ENCODE data around the gene RUSF1. TPM values are rescaled to one million over a fixed set of nuclear protein-coding genes. Genes with fewer than 3 reads are reported as not detected.
"Not testable (repeated sequence)": the region's sequence is repeated elsewhere in the genome, so short reads cannot be mapped to it uniquely, and the experiment has no call there.

Gene RUSF1
- total RNA-seq, 1 donor from 2014 or later = 20.6 TPM

DNA sequence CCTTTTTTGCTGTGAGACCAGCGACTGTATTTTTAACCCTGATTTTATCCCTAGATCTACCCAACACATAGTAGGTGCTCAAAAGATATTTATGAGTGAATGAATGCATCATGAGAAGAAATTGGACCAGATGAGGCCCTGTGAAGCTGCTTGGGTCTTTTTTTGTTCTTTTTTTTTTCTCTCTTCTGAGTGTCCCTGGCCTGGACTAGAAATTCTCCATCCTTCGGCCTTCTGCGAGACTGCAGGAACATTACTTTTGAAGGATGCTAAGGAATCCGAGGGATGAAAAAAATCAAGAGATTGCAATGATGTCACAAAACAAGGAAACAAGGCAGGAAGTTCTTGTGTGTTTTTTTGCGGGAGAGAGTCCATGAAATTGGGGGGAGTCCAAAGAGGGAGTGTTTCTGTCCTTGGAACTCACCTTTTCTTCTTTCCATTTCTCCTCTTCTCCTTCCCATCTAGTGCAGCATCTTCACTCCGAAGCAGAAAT is 560 bp upstream of the RUSF1 start:
- intact Hi-C loops (cut with micrococcal nuclease) = no loop called here
- peak overlapping the region; percentile 95 for H3K4me3 ChIP-seq
- peaks cover 65% of the 10 kb centered on the region for H3K4me1 ChIP-seq
- H3K27ac ChIP-seq (replicated peaks) = peak overlapping the region; percentile 96
- no peaks in the 10 kb centered on the region for H3K27me3 ChIP-seq (ENCODE audit: low read depth)
- H3K36me3 ChIP-seq = peaks cover 12% of the 10 kb centered on the region
- DNase-seq = no peak
- no peak for TF ChIP-seq CTCF (IDR thresholded peaks at IDR 0.05; ENCODE audit: borderline replicate concordance)
- no peaks in the 10 kb centered on the region for H3K9me3 ChIP-seq (replicated peaks)

DNA sequence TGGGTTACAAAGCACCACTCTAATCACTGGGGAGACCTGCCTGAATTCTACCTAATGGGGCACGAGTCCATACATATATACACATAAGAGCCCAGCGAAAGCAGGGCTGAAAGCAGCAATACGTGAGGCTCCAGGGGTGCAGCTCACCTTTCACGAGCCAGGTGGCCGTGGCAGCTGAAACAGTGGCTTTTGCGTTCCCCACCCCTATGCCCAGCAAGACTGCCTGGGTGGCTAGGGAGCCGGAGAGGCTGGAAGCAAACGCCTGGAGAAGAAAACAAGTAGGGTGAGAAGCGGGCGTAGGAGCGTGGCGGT is 618 bp downstream of the RUSF1 start:
- H3K9me3 ChIP-seq (replicated peaks) = no peaks in the 10 kb centered on the region
- DNase-seq = no peak
- TF ChIP-seq CTCF (IDR thresholded peaks at IDR 0.05; ENCODE audit: borderline replicate concordance) = no peak
- peak overlapping the region; percentile 96 for H3K27ac ChIP-seq (replicated peaks)
- no peaks in the 10 kb centered on the region for H3K27me3 ChIP-seq (ENCODE audit: low read depth)
- intact Hi-C loops (cut with micrococcal nuclease) = no loop called here
- H3K4me3 ChIP-seq = peak overlapping the region; percentile 95
- H3K36me3 ChIP-seq = peaks cover 12% of the 10 kb centered on the region
- peaks cover 76% of the 10 kb centered on the region for H3K4me1 ChIP-seq

DNA sequence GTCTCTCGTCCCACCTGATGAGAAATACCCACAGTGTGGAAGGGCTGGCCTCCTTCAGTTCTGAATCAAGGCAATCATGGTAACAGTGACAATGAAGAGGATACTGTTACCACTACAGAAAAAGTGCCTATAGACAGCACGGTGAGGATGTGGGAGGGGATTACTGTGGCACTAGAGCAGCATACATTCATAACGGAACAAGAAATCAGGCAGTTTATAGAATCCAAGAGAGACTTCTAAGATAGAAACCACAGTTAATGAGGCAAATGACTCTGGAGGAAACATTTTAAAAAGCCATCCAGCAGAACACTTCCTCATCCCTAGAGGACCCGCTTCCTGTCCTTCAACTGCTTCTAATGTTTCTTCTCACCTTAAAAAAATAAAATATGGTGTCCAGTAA is 2.7 kb downstream of the RUSF1 start:
- Histone ChIP-seq H3K9me3 (replicated peaks) (no peaks in the 10 kb centered on the region), H3K4me1 (peaks cover 87% of the 10 kb centered on the region), H3K36me3 (peaks cover 13% of the 10 kb centered on the region), H3K27me3 (ENCODE audit: low read depth) (no peaks in the 10 kb centered on the region), H3K4me3 (no peak overlapping the region), H3K27ac (replicated peaks) (peak overlapping the region; percentile 59)
- no peak for TF ChIP-seq CTCF (IDR thresholded peaks at IDR 0.05; ENCODE audit: borderline replicate concordance)
- intact Hi-C loops (cut with micrococcal nuclease) = no loop called here
- no peak for DNase-seq

GRCh38 chr16:31504159-31504558 is 4.0 kb downstream of the RUSF1 start:
- H3K4me1 ChIP-seq = peaks cover 77% of the 10 kb centered on the region
- intact Hi-C loops (cut with micrococcal nuclease) = no loop called here
- no peaks in the 10 kb centered on the region for H3K27me3 ChIP-seq (ENCODE audit: low read depth)
- no peak for TF ChIP-seq CTCF (IDR thresholded peaks at IDR 0.05; ENCODE audit: borderline replicate concordance)
- no peak for DNase-seq
- peak overlapping the region; percentile 59 for H3K27ac ChIP-seq (replicated peaks)
- no peak overlapping the region for H3K4me3 ChIP-seq
- no peaks in the 10 kb centered on the region for H3K9me3 ChIP-seq (replicated peaks)
- H3K36me3 ChIP-seq = peaks cover 26% of the 10 kb centered on the region

DNA sequence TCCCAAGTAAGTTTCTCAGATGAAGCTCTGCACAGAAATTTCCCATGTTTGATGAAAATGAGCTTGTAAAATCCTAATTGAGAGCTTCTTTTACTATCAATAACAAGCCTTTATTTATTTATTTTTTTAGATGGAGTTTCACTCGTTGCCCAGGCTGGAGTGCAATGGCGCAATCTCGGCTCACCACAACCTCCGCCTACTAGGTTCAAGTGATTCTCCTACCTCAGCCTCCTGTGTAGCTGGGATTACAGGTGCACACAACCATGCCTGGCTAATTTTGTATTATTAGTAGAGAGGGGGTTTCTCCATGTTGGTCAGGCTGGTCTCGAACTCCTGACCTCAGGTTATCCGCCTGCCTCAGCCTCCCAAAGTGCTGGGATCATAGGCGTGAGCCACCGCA is 4.6 kb downstream of the RUSF1 start:
- DNase-seq; H3K9me3 ChIP-seq (replicated peaks); intact Hi-C loops (cut with micrococcal nuclease); H3K27me3 ChIP-seq (ENCODE audit: low read depth); H3K4me3 ChIP-seq: not testable (repeated sequence)
- peaks cover 71% of the 10 kb centered on the region for H3K4me1 ChIP-seq
- H3K36me3 ChIP-seq = peaks cover 32% of the 10 kb centered on the region
- H3K27ac ChIP-seq (replicated peaks) = peak overlapping the region; percentile 59

- H3K27ac ChIP-seq (replicated peaks) = peak overlapping the region; percentile 59
- peaks cover 65% of the 10 kb centered on the region for H3K4me1 ChIP-seq
- no peak for TF ChIP-seq CTCF (IDR thresholded peaks at IDR 0.05; ENCODE audit: borderline replicate concordance)
These were observed 5.2 kb downstream of the RUSF1 start for GRCh38 chr16:31502981-31503380.

More at GRCh38 chr16:31502981-31503380, 5.2 kb downstream of the RUSF1 start:
- peaks cover 38% of the 10 kb centered on the region for H3K36me3 ChIP-seq
- H3K9me3 ChIP-seq (replicated peaks) = no peaks in the 10 kb centered on the region
- no peak overlapping the region for H3K4me3 ChIP-seq
- DNase-seq = no peak
- intact Hi-C loops (cut with micrococcal nuclease) = no loop called here
- H3K27me3 ChIP-seq (ENCODE audit: low read depth) = no peaks in the 10 kb centered on the region

All from left ventricle myocardium inferior (tissue), 1 donor.